Neutrophil (primary cell): ENCODE results near the gene SIGLEC15.

Experiments used
- H3K27ac ChIP-seq: fragments of 200-600 bp; sonication (generic); 2 replicates; pipeline ENCODE4 v1.5.1; 2016; ENCODE audit warnings: mild to moderate bottlenecking, moderate library complexity
- H3K27me3 ChIP-seq: fragments of 200-600 bp; sonication (generic); 2 replicates; pipeline ENCODE4 v1.6.0; 2016; ENCODE audit warnings: mild to moderate bottlenecking
- H3K36me3 ChIP-seq: fragments of 200-600 bp; sonication (generic); 2 replicates; pipeline ENCODE4 v1.5.1; 2017
- H3K4me1 ChIP-seq, 2 experiments: fragments of 200-600 bp in 1 of 2; sonication (generic) in 1 of 2; 1 replicate in 1 of 2; 2 replicates in 1 of 2; pipeline versions ENCODE4 v1.5.1 to v1.6.1; 2013 to 2016; ENCODE audit warnings: low read depth in 1 of 2, low read length in 1 of 2, mild to moderate bottlenecking in 1 of 2, moderate library complexity in 1 of 2; ENCODE audit not compliant: control insufficient read depth in 1 of 2, insufficient read depth in 1 of 2
- H3K4me3 ChIP-seq, 2 experiments: fragments of 200-600 bp in 1 of 2; sonication (generic) in 1 of 2; 1 replicate in 1 of 2; 2 replicates in 1 of 2; pipeline ENCODE4 v1.5.1; 2013 to 2016; ENCODE audit warnings: low read depth in 1 of 2, low read length in 1 of 2, mild to moderate bottlenecking in 1 of 2, moderate library complexity in 1 of 2
- H3K9me3 ChIP-seq: fragments of 200-600 bp; sonication (generic); 2 replicates; pipeline ENCODE4 v1.5.1; 2016
- TF ChIP-seq, protein P1 (sequence below): fragments of 200-600 bp; sonication (generic); IDR thresholded peaks from 2 replicates; pipeline ENCODE4 v1.5.1; 2016; ENCODE audit warnings: antibody characterized with exemption

Gene SIGLEC15

DNA sequence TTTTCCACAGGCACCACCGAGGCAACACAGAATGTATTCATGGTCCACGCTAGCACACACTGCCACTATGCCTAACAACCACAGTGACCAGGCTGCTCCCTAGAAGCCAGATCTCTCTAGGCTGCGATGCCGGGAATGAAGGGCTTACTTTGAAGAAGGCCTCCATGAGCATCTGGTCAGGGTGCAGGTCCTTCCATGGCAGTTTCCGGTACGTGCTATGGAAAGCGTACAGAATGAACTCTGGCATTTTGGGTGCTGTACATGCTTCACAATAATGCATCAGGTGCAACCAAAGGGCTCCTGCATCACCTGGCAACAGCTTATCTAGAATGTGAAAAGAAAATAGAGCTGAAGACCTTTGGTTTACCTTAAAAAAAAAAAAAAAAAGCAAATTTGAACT, 44.9 kb downstream of the SIGLEC15 start:
- Histone ChIP-seq H3K4me1 (no peaks in the 10 kb centered on the region), H3K9me3 (no peaks in the 10 kb centered on the region), H3K27ac (no peak overlapping the region), H3K4me3 (no peak overlapping the region), H3K27me3 (no peaks in the 10 kb centered on the region), H3K36me3 (peaks cover 89% of the 10 kb centered on the region)
- TF ChIP-seq, protein P1, sequence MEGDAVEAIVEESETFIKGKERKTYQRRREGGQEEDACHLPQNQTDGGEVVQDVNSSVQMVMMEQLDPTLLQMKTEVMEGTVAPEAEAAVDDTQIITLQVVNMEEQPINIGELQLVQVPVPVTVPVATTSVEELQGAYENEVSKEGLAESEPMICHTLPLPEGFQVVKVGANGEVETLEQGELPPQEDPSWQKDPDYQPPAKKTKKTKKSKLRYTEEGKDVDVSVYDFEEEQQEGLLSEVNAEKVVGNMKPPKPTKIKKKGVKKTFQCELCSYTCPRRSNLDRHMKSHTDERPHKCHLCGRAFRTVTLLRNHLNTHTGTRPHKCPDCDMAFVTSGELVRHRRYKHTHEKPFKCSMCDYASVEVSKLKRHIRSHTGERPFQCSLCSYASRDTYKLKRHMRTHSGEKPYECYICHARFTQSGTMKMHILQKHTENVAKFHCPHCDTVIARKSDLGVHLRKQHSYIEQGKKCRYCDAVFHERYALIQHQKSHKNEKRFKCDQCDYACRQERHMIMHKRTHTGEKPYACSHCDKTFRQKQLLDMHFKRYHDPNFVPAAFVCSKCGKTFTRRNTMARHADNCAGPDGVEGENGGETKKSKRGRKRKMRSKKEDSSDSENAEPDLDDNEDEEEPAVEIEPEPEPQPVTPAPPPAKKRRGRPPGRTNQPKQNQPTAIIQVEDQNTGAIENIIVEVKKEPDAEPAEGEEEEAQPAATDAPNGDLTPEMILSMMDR: no peak

DNA sequence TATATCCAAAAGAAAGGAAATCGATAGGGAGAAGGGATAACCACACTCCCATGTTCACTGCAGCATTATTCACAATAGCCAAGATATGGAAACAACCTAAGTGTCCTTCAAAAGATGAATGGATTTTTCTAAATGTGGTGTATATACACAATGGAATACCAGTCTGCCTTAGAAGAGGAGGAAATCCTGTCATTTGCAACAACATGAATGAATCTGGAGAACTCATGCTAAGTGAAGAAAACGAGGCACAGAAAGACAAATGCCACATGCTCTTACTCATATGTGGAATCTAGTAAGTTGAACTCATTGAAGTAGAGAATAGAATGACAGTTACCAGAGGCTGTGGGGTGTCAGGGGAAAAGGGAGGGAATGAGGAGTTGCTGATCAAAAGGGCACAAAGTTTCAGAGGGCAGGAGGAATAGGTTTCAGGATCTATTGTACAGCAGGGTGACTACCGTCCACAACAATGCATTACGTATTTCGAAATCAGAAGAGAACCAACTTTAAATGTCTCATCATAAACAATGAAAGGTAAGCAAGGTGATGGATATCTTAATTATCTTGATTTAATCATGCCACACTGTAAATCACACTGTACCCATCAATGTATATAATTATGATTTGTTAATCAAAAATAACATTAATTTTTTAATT, 46.1 kb downstream of the SIGLEC15 start:
- Histone ChIP-seq H3K27ac (no peak overlapping the region), H3K9me3 (no peaks in the 10 kb centered on the region), H3K4me1 (no peaks in the 10 kb centered on the region), H3K27me3 (no peaks in the 10 kb centered on the region), H3K36me3 (peaks cover 89% of the 10 kb centered on the region), H3K4me3 (no peak overlapping the region)
- TF ChIP-seq, protein P1: no peak

DNA sequence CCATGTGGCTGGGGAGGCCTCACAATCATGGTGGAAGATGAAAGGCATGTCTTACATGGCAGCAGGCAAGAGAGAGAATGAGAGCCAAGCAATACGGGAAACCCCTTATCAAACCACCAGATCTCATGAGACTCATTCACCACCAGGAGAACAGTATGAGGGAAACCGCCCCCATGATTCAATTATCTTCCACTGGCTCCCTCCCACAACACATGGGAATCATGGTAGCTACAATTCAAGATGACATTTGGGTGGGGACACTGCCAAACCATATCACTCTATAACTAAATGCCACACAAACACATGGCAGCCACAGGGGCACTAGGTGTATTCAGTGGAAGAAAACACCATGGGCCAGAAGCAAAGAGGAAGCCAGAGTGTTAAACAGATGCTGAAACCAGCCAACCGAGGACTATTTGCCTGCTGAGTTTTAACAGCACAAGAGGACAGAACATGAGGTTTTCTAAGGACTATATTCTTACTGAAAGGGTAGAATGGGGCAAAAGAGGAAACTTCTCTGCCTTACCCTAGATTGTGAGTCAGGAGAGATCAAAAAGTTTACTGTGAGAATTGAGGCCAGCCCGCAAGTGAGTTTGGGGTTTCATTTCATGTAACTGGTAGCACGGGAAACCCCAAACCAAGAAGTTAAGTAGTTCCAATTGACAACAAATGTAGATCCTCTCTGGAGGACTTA, 49.2 kb downstream of the SIGLEC15 start:
- H3K27ac ChIP-seq: no peak overlapping the region
- H3K4me1 ChIP-seq: no peaks in the 10 kb centered on the region
- TF ChIP-seq, protein P1: no peak
- H3K9me3 ChIP-seq: no peaks in the 10 kb centered on the region
- no peak overlapping the region for H3K4me3 ChIP-seq
- H3K36me3 ChIP-seq: peaks cover 90% of the 10 kb centered on the region
- H3K27me3 ChIP-seq: no peaks in the 10 kb centered on the region

DNA sequence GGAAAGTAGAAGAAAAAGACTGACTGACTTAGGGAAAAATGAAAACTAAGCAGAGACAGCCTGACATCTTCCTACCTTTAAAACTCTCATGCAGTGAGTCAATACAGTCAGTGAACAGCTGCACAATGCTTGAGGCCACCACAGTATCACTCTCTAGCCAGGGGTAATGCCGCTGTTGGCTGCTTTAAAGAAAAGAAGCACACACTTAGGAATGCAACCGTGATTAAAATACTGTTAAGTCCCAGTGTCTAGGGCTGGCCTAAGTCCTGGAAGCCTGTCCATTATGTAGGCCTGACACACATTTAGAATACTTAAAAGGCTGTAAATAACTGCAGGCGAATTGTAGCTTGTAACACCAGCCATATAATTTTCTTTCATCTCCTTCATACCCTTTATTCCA, 50.7 kb downstream of the SIGLEC15 start:
- H3K27ac ChIP-seq: no peak overlapping the region
- peaks cover 83% of the 10 kb centered on the region for H3K36me3 ChIP-seq
- H3K9me3 ChIP-seq: no peaks in the 10 kb centered on the region
- no peaks in the 10 kb centered on the region for H3K27me3 ChIP-seq
- H3K4me3 ChIP-seq: no peak overlapping the region
- no peaks in the 10 kb centered on the region for H3K4me1 ChIP-seq
- TF ChIP-seq, protein P1: no peak

DNA sequence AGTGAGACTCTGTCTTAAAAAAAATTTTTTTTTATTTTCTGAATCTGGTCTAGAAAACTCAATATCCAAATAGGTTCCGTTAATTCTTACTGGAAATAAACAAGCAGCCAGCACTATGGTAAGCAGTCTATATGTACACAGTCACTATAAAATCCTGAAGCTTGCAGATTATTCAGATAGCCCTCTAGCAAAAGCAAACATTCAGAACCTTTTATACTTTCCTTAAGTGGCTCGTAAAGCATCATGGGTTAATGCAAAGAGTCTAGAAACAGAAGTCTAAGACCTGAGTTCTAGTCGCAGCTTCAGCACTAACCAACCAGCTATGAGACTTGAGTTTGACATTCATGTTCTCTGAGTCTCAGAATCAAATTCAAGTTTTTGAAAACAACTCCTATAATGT, 51.9 kb downstream of the SIGLEC15 start:
- H3K9me3 ChIP-seq: no peaks in the 10 kb centered on the region
- H3K4me1 ChIP-seq: no peaks in the 10 kb centered on the region
- no peak overlapping the region for H3K27ac ChIP-seq
- H3K36me3 ChIP-seq: peaks cover 82% of the 10 kb centered on the region
- no peak overlapping the region for H3K4me3 ChIP-seq
- TF ChIP-seq, protein P1: no peak
- H3K27me3 ChIP-seq: no peaks in the 10 kb centered on the region
